K562 (cell line): ENCODE measurements around the gene BLTP2. TPM values are rescaled to one million over a fixed set of nuclear protein-coding genes. Genes with fewer than 3 reads are reported as not detected.

Source experiments
- ATAC-seq: fragments of 200-7000 bp; cut with Tn5 transposase; 3 replicates; pipeline ENCODE4 v1.9.1; 2020; ENCODE audit warnings: moderate library complexity
- BruUV-seq: library from RNA; stranded (reverse); fragments of 400-500 nt; replicated peaks from 2 replicates; lab custom pipeline; 2021; lab: Mats Ljungman, UMichigan
- CTCF ChIA-PET: fragments of 300-600 bp; formaldehyde crosslinking; extraction: SDS; loops from one replicate; lab custom pipeline; 2021; ENCODE audit warnings: low intra/inter-chr PET ratio; lab: Yijun Ruan, JAX
- POLR2A ChIA-PET: fragments of 300-600, 350-650 bp; sonication (Branson Sonifier 250); formaldehyde crosslinking; extraction: SDS; loops from one replicate; lab custom pipeline; 2021; ENCODE audit warnings: antibody characterized with exemption, inconsistent platforms; lab: Yijun Ruan, JAX
- DNase-seq, 4 experiments: peaks; one replicate each; pipeline versions ENCODE4 v3.0.0 to v3.0.0-alpha.2; 2011 to 2018; ENCODE audit warnings: low spot score in 3 of 4, mixed read lengths in 3 of 4; ENCODE audit errors: extremely low read depth in 1 of 4
- FAIRE-seq: peaks from 2 replicates; lab custom pipeline; 2011; peaks lifted over from hg19 to GRCh38; lab: Jason Lieb, UNC
- H2AFZ ChIP-seq: 2 replicates; pipeline ENCODE4 v1.6.0; 2011; ENCODE audit warnings: low read depth, low read length, control low read depth, inconsistent platforms
- H3K27ac ChIP-seq: fragments of 200-600 bp; 3 replicates; pipeline ENCODE4 v1.8.0; 2011; ENCODE audit warnings: low read depth, mild to moderate bottlenecking, control low read depth, inconsistent platforms, low read length, moderate library complexity, mixed read lengths; ENCODE audit errors: extremely low read depth
- H3K27me3 ChIP-seq, 2 experiments: fragments of 300-600 bp in 1 of 2; 2 replicates in 1 of 2; 3 replicates in 1 of 2; pipeline versions ENCODE4 v1.6.0 to v1.8.0; 2011; ENCODE audit warnings: inconsistent platforms in 2 of 2, low read length in 2 of 2, mild to moderate bottlenecking in 1 of 2, mixed read lengths in 1 of 2, moderate library complexity in 1 of 2; ENCODE audit not compliant: control insufficient read depth in 2 of 2, insufficient read depth in 2 of 2
- H3K36me3 ChIP-seq: fragments of 300-600 bp; 3 replicates; pipeline ENCODE4 v1.8.0; 2011; ENCODE audit warnings: mild to moderate bottlenecking, low read length, inconsistent platforms; ENCODE audit not compliant: control insufficient read depth, insufficient read depth
- H3K4me1 ChIP-seq, 2 experiments: fragments of 200-600 bp in 1 of 2; replicated peaks in 1 of 2; 2 replicates in 1 of 2; 3 replicates in 1 of 2; pipeline versions ENCODE4 v1.5.1 to v1.8.0; 2011; ENCODE audit warnings: inconsistent platforms in 2 of 2, low read length in 2 of 2, mild to moderate bottlenecking in 1 of 2, mixed read lengths in 1 of 2, moderate library complexity in 1 of 2; ENCODE audit not compliant: control insufficient read depth in 2 of 2, insufficient read depth in 2 of 2
- H3K4me2 ChIP-seq: 2 replicates; pipeline ENCODE4 v1.6.1; 2011; ENCODE audit warnings: low read length, control low read depth, inconsistent platforms, mixed read lengths; ENCODE audit not compliant: insufficient read depth
- H3K4me3 ChIP-seq: fragments of 200-600 bp; sonication (generic), shearing (Covaris generic); 2 replicates; pipeline ENCODE4 v1.5.1; 2016; ENCODE audit warnings: control low read depth, inconsistent platforms
- H3K79me2 ChIP-seq: fragments of 200-600 bp; 3 replicates; pipeline ENCODE4 v1.8.0; 2011; ENCODE audit warnings: low read length, inconsistent platforms; ENCODE audit not compliant: control insufficient read depth, insufficient read depth
- H3K9ac ChIP-seq, 2 experiments: 2 replicates each; pipeline versions ENCODE4 v1.6.0 to v1.6.1; 2011; ENCODE audit warnings: low read depth in 2 of 2, low read length in 2 of 2, control low read depth in 1 of 2, inconsistent platforms in 1 of 2, mild to moderate bottlenecking in 1 of 2, mixed read lengths in 1 of 2; ENCODE audit not compliant: insufficient read depth in 1 of 2
- H3K9me1 ChIP-seq: one replicate; pipeline ENCODE4 v1.6.0; 2011; ENCODE audit warnings: inconsistent platforms, mild to moderate bottlenecking, low read length, moderate library complexity; ENCODE audit not compliant: control insufficient read depth, insufficient read depth
- H3K9me3 ChIP-seq: replicated peaks from 2 replicates; pipeline ENCODE4 v1.5.1; 2011; ENCODE audit warnings: low read depth, low read length, inconsistent platforms; ENCODE audit not compliant: control insufficient read depth, insufficient read depth
- H4K20me1 ChIP-seq: replicated peaks from 2 replicates; pipeline ENCODE4 v1.6.1; 2011; ENCODE audit warnings: low read length, inconsistent platforms, mixed read lengths; ENCODE audit not compliant: control insufficient read depth, insufficient read depth
- DPF2 ChIP-seq: fragments of 450-650 bp; IDR thresholded peaks from 2 replicates; pipeline ENCODE4 v1.6.1; 2016
- HNRNPH1 ChIP-seq: fragments of 200-400 bp; formaldehyde crosslinking; optimal IDR thresholded peaks from 2 replicates; pipeline ENCODE3; 2017; ENCODE audit warnings: low read depth, mild to moderate bottlenecking, low read length, moderate library complexity
- RUNX1 ChIP-seq: sonication (generic); IDR thresholded peaks from 2 replicates; pipeline ENCODE4 v1.6.1; 2016; ENCODE audit warnings: antibody characterized with exemption, low read depth
- ZNF518B ChIP-seq: fragments of 250-450 bp; sonication (Bioruptor Pico); IDR thresholded peaks from 2 replicates; pipeline ENCODE4 v1.5.0; 2021; ENCODE audit warnings: mild to moderate bottlenecking, moderate library complexity
- WGBS: fragments of 100-300 bp; shearing (Covaris generic); methylation state at CpG from one replicate; pipeline ENCODE4 v1.1.6; 2016; ENCODE audit warnings: low coverage, mixed read lengths; ENCODE audit not compliant: insufficient coverage; ENCODE audit errors: missing lambda C conversion rate; 5-methylcytosine and 5-hydroxymethylcytosine counted together
- in situ Hi-C: fragments of 300-500 bp; cut with MboI; formaldehyde crosslinking; loops from 4 replicates; pipeline ENCODE4 v1.15.0; 2018; ENCODE audit warnings: inconsistent platforms, mixed read lengths
- intact Hi-C: fragments of 100-400 bp; cut with micrococcal nuclease; formaldehyde crosslinking; loops from 2 replicates; pipeline ENCODE4 v1.14.2; 2022
- polyA plus RNA-seq, 8 experiments: library from polyadenylated mRNA; depleted of rRNA in 4 of 8; stranded (reverse) in 5 of 8; unstranded in 3 of 8; fragments of >200 nt; fragmentation: Nextera tagmentation in 2 of 8; fragmentation: Illumina TruSeq in 1 of 8; extraction: Ambion mirVana in 2 of 8; extraction: Trizol in 1 of 8; gene quantifications; 2 replicates each; pipeline versions ENCODE4 v1.2.1 to v1.2.3, GENCODE V29; 2011 to 2014; ENCODE audit warnings: inconsistent platforms in 1 of 8, missing spikeins in 1 of 8
- total RNA-seq, 7 experiments: library from RNA; depleted of rRNA in 6 of 7; stranded (reverse); fragments of >200 nt in 6 of 7; fragmentation: Illumina TruSeq in 2 of 7; extraction: Trizol in 2 of 7; gene quantifications; 2 replicates each; pipeline versions ENCODE4 v1.2.1 to v1.2.3, GENCODE V29; 2011 to 2021; ENCODE audit warnings: low replicate concordance in 1 of 7

BLTP2 gene
- total and polyA plus RNA-seq, 9 of the 15 experiments (the other 6 are each of a cell fraction or from before 2014, with no cell fraction given) = 14.7 to 174 (median 103) TPM

GRCh38 chr17:28615260-28615940 lies 29.6 kb downstream of the BLTP2 start:
- Histone ChIP-seq H3K4me2 (no peak overlapping the region), H3K79me2 (no peaks in the 10 kb centered on the region), H3K9me3 (no peaks in the 10 kb centered on the region), H3K9me1 (no peaks in the 10 kb centered on the region), H3K4me3 (no peak overlapping the region), H3K36me3 (peaks cover 98% of the 10 kb centered on the region), H3K27me3 (no peaks in the 10 kb centered on the region), H3K9ac (no peak overlapping the region), H2AFZ (no peak overlapping the region), H3K27ac (no peak overlapping the region), H4K20me1 (0 out of 2 replicates have a peak, but pooled peaks cover 8% of the 10 kb centered on the region), H3K4me1 (no peaks in the 10 kb centered on the region)
- no peak for TF ChIP-seq ZNF518B
- no peak for TF ChIP-seq RUNX1
- TF ChIP-seq HNRNPH1 = no peak
- no peak for TF ChIP-seq DPF2
- DNase-seq (no peak), ATAC-seq (no peak), FAIRE-seq (no peak)
- no TSS peak for BruUV-seq
- intact Hi-C loops = no loop called here
- ChIA-PET CTCF (interaction anchor here (0.6 kb wide), 1 partner anchor 297 kb away, joined by 3 read pairs; no protein-coding TSS in a partner anchor), POLR2A (interaction anchor here (0.5 to 1.9 kb wide), 4 partner anchors 20 to 107 kb away, joined by 3 to 5 read pairs (median 4); no protein-coding TSS in a partner anchor)
- 94% methylated on average over 4 of the region's 4 CpGs for WGBS
- in situ Hi-C loops = no loop called here
